ENCODE measurements around the gene MRPS27. TPM values are rescaled to one million over a fixed set of nuclear protein-coding genes. Genes with fewer than 3 reads are reported as not detected.
A peak's percentile ranks its signal among the peaks of the same experiment; 100 is the strongest.

The MRPS27 gene
- total and polyA plus RNA-seq, 12 donors = 20.8 to 91.8 (median 75.8) TPM

DNA sequence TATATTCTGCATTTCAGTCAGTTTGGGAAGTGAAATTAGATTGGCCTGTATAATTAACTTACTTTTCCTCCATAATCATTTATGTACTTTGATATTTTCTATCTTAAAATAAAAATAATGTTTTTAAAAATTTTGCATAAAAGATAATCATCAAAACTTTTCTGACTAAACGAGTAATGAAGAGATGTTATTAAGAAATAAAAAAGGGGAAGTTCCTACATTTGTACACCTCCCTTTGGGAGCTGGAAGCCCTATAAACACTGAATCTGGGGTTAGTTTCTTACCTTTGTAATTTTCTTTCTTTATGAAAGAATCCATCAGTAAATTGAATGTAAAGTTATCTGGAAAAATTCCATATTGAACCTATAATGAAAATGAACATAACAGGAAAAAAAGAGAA, 86.2 kb downstream of the MRPS27 start:
- TF ChIP-seq, protein P1, sequence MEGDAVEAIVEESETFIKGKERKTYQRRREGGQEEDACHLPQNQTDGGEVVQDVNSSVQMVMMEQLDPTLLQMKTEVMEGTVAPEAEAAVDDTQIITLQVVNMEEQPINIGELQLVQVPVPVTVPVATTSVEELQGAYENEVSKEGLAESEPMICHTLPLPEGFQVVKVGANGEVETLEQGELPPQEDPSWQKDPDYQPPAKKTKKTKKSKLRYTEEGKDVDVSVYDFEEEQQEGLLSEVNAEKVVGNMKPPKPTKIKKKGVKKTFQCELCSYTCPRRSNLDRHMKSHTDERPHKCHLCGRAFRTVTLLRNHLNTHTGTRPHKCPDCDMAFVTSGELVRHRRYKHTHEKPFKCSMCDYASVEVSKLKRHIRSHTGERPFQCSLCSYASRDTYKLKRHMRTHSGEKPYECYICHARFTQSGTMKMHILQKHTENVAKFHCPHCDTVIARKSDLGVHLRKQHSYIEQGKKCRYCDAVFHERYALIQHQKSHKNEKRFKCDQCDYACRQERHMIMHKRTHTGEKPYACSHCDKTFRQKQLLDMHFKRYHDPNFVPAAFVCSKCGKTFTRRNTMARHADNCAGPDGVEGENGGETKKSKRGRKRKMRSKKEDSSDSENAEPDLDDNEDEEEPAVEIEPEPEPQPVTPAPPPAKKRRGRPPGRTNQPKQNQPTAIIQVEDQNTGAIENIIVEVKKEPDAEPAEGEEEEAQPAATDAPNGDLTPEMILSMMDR (IDR thresholded peaks at IDR 0.05) = no peak

DNA sequence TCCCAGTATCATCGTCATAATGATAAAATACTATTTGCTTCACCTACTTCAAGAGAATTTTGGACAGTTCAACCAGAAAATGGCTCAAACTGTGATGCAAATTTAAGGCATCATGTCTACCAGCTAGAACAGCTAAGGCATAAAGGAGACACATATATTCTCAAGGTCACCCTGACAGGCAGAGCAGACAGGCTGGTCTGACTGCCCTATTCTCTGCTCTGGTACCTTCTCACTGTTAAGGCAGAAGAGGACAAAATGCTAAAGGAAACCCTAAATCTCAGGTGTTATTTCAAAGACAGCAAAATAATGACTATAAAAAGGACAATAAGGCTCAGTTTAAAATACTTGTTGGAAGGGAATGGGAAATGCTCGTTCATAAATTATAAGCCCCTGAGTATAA, 87.2 kb downstream of the MRPS27 start:
- Histone ChIP-seq H3K27me3 (no peaks in the 10 kb centered on the region), H3K27ac (no peak overlapping the region), H3K4me3 (no peak overlapping the region), H3K4me1 (peaks cover 0 to 34% (median 13%) of the 10 kb centered on the region in 9 donors), H3K9me3 (no peaks in the 10 kb centered on the region), H3K36me3 (peaks cover 0 to 71% (median 10%) of the 10 kb centered on the region in 9 donors)
- no peak for ATAC-seq
- intact Hi-C loops (cut with DNase I) = no loop called here
- WGBS, 2 donors = 85 to 88% methylated on average over 2 of the region's 2 CpGs
- TF ChIP-seq, protein P1 (IDR thresholded peaks at IDR 0.05) = no peak
- DNase-seq = no peak

More for the DNA sequence above, 86.2 kb downstream of the MRPS27 start:
- Histone ChIP-seq H3K9me3 (no peaks in the 10 kb centered on the region), H3K27me3 (no peaks in the 10 kb centered on the region), H3K27ac (peak overlapping the region in 1 of 10 donors; percentile 42), H3K36me3 (peaks cover 0 to 67% (median 10%) of the 10 kb centered on the region in 9 donors), H3K4me3 (no peak overlapping the region), H3K4me1 (peaks cover 0 to 34% (median 11%) of the 10 kb centered on the region in 9 donors)
- 73 to 88% methylated on average over 1 of the region's 1 CpG for WGBS, 2 donors
- ATAC-seq = no peak
- DNase-seq = no peak
- intact Hi-C loops (cut with DNase I) = no loop called here

DNA sequence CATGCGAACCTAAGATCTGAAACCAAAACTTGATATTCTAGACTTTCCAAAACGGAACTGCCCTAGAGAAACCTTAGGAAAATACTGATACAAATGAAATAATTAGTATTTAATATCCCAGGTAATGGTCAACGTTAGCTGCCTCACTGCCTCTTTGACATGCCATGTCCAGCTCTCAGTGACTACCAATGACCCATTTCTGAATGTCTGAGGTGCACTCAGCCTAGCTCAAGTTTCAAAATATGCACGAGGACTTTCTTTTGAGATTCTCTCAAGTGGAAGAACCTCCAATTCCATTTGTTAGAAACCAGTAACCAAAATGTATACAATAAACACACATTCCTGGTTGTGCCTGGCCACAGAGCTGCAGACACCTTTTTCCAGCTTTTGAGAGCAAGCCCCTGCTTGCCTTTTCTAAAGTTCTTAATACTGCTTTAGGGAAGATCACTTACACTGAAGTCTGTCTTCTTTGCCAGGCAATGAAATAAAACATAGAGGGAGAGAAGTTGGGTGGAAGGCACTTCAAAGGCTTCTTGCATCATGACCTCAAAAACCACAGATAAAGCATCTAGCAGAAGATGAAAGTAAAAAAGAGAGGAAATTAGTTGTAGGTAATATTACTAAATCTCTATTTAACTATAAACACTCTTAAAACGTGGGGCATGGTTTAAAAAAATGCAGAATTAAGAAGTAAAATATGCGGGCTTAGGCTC, 87.9 kb downstream of the MRPS27 start:
- Histone ChIP-seq H3K36me3 (peaks cover 0 to 70% (median 7%) of the 10 kb centered on the region in 9 donors), H3K27ac (peak overlapping the region in 1 of 10 donors; percentile 34), H3K4me1 (peaks cover 0 to 34% (median 17%) of the 10 kb centered on the region in 9 donors), H3K9me3 (no peaks in the 10 kb centered on the region), H3K27me3 (no peaks in the 10 kb centered on the region), H3K4me3 (no peak overlapping the region)
- intact Hi-C loops (cut with DNase I) = no loop called here
- DNase-seq (no peak), ATAC-seq (no peak)
- TF ChIP-seq, protein P1 (IDR thresholded peaks at IDR 0.05) = no peak
- 86 to 94% methylated on average over 6 of the region's 6 CpGs for WGBS, 2 donors

DNA sequence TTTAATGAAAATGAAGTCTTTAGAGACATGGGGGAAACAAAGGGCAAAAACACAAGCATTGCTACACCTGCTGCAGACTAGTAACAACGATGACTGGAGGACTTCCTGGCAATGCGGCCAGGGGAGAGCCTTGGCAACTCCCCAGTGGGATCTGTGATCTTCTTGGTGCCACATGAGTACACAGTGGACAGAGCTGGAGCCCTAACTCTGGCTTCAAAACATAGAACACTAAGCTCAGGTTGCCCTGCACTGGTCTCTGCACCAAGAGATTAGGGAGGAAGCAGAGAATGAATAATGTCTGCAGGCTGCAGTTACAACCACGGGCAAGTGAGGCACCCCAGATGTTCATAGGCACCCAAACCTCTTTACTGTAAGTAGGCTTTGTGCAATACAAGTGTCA, 91.1 kb downstream of the MRPS27 start:
- no peak overlapping the region for H3K4me3 ChIP-seq
- intact Hi-C loops (cut with DNase I) = no loop called here
- no peak overlapping the region for H3K27ac ChIP-seq
- WGBS, 2 donors = 45 to 57% methylated on average over 3 of the region's 3 CpGs
- no peaks in the 10 kb centered on the region for H3K9me3 ChIP-seq
- H3K27me3 ChIP-seq = no peaks in the 10 kb centered on the region
- peak; percentile 17 to 21 for DNase-seq
- peaks cover 0 to 36% (median 16%) of the 10 kb centered on the region in 9 donors for H3K4me1 ChIP-seq
- peak in 7 of 8 donors; percentile 25 to 91 (median 69) for ATAC-seq
- peaks cover 0 to 82% (median 20%) of the 10 kb centered on the region in 9 donors for H3K36me3 ChIP-seq
- TF ChIP-seq, protein P1 (IDR thresholded peaks at IDR 0.05) = no peak

Measured in heart right ventricle (tissue), 16 donors.